SU-DHL-6 (cell line): Measurements from ENCODE around the gene CEL.

Experiments
- EZH2phosphoT487 ChIP-seq: fragments of 200-600 bp; sonication (generic), shearing (Covaris generic); conservative IDR thresholded peaks from 2 replicates; pipeline ENCODE4 v1.6.1; 2018; ENCODE audit warnings: mild to moderate bottlenecking, antibody characterized with exemption, low read length, moderate library complexity, mixed read lengths
- TF ChIP-seq, protein P1 (sequence below): fragments of 200-600 bp; sonication (generic); IDR thresholded peaks from one replicate; pipeline ENCODE4 v1.5.1; 2017; ENCODE audit warnings: antibody characterized with exemption, mild to moderate bottlenecking, low read length, moderate library complexity; ENCODE audit not compliant: insufficient read depth, poor library complexity, severe bottlenecking

DNA sequence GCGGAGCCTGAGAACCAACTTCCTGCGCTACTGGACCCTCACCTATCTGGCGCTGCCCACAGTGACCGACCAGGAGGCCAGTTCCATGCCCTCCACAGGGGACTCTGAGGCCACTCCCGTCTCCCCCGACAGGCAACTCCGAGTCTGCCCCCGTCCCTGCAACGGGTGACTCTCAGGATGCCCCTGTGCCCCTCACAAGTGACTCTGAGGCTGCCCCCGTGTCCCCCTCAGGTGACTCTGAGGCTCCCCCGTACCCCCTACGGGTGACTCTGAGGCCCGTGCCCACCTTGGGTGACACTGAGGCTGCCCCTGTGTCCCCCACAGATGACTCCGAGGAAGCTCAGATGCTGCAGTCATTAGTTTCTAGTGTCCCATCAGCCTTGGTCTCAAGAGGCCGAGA, 25.1 kb downstream of the CEL start:
- TF ChIP-seq, protein P1, sequence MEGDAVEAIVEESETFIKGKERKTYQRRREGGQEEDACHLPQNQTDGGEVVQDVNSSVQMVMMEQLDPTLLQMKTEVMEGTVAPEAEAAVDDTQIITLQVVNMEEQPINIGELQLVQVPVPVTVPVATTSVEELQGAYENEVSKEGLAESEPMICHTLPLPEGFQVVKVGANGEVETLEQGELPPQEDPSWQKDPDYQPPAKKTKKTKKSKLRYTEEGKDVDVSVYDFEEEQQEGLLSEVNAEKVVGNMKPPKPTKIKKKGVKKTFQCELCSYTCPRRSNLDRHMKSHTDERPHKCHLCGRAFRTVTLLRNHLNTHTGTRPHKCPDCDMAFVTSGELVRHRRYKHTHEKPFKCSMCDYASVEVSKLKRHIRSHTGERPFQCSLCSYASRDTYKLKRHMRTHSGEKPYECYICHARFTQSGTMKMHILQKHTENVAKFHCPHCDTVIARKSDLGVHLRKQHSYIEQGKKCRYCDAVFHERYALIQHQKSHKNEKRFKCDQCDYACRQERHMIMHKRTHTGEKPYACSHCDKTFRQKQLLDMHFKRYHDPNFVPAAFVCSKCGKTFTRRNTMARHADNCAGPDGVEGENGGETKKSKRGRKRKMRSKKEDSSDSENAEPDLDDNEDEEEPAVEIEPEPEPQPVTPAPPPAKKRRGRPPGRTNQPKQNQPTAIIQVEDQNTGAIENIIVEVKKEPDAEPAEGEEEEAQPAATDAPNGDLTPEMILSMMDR = no peak
- TF ChIP-seq EZH2phosphoT487 = no peak
